PC-9 (cell line): ENCODE data around the gene AUTS2.

Source experiments
- CTCF ChIP-seq: fragments of 200-600 bp; sonication (generic); conservative IDR thresholded peaks from 2 replicates; pipeline ENCODE4 v1.6.1; 2017; ENCODE audit warnings: mixed run types, antibody characterized with exemption, mild to moderate bottlenecking, moderate library complexity
- EZH2 ChIP-seq: fragments of 200-600 bp; sonication (generic); IDR thresholded peaks from 2 replicates; pipeline ENCODE4 v1.8.0; 2017; ENCODE audit warnings: antibody characterized with exemption, low read depth

GRCh38 chr7:69963393-69963792 is 365.1 kb downstream of the AUTS2 start:
- no peak for TF ChIP-seq CTCF
- no peak for TF ChIP-seq EZH2
